Vagina (tissue), 2 donors: Measurements from ENCODE around the gene OPRL1. TPM values are rescaled to one million over a fixed set of nuclear protein-coding genes. Genes with fewer than 3 reads are reported as not detected.

Experiments used
- DNase-seq, 2 donors: peaks; one replicate each; pipeline ENCODE4 v3.0.0-alpha.2; 2017; ENCODE audit errors: extremely low spot score in 2 of 2
- H3K27ac ChIP-seq: fragments of 200-600 bp; sonication (generic); one replicate; pipeline ENCODE4 v1.5.1; 2019
- H3K27me3 ChIP-seq: fragments of 200-600 bp; sonication (generic); one replicate; pipeline ENCODE4 v1.5.1; 2019
- H3K36me3 ChIP-seq, 2 donors: fragments of 200-600 bp; sonication (generic); one replicate each; pipeline ENCODE4 v1.5.1; 2017 to 2019
- H3K4me1 ChIP-seq: fragments of 200-600 bp; sonication (generic); one replicate; pipeline ENCODE4 v1.5.1; 2019
- H3K4me3 ChIP-seq, 2 donors: fragments of 200-600 bp; sonication (generic); 1 replicate in 1 of 2; 2 replicates in 1 of 2; pipeline ENCODE4 v1.5.1; 2016 to 2019
- H3K9me3 ChIP-seq: fragments of 200-600 bp; sonication (generic); one replicate; pipeline ENCODE4 v1.5.1; 2019
- POLR2A ChIP-seq, 2 donors: fragments of 450-650 bp; IDR thresholded peaks; one replicate each; pipeline ENCODE4 v1.6.1; 2017; ENCODE audit warnings: antibody characterized with exemption in 2 of 2, mild to moderate bottlenecking in 2 of 2, moderate library complexity in 2 of 2
- POLR2AphosphoS5 ChIP-seq, 2 donors: sonication (generic); formaldehyde crosslinking; IDR thresholded peaks; one replicate each; pipeline ENCODE4 v1.9.0; 2017; ENCODE audit warnings: antibody characterized with exemption in 2 of 2, mild to moderate bottlenecking in 2 of 2, low read depth in 1 of 2; ENCODE audit not compliant: insufficient read depth in 1 of 2
- intact Hi-C: fragments of 100-400 bp; cut with DNase I; formaldehyde crosslinking; loops from one replicate; pipeline ENCODE4 v1.15.1; 2023
- total RNA-seq: library from RNA; depleted of rRNA; stranded (reverse); fragments of >200 nt; gene quantifications from one replicate; pipeline ENCODE4 v1.2.3, GENCODE V29; 2016
- TF ChIP-seq, protein P1 (sequence below), 3 experiments: fragments of 450-650 bp in 2 of 3; fragments of 200-600 bp in 1 of 3; sonication (generic) in 1 of 3; IDR thresholded peaks; one replicate each; pipeline ENCODE4 v1.5.1; 2017 to 2019; ENCODE audit warnings: antibody characterized with exemption in 3 of 3, mild to moderate bottlenecking in 2 of 3, moderate library complexity in 2 of 3

OPRL1 gene
- total RNA-seq, 1 donor from 2014 or later = 1.5 TPM

DNA sequence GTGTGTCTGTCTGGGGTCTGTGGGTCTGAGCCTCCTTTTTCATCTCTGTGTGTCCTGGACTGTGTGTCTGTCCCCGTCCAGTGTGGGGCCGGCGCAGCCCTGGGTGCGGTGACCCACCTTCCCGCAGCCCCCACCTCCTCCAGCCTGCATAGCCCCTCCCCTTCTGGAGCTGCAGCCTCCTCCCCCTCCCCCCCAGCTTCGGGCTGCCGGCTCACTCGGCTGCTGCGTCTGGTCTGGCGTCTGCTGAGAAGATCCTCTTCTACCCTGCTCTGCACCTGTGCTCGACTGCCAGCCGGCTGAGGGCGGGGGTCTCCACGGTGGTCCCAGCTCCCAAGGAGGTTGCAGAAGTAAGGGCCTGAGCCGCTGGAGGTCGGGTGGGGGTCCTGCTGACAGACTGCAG lies 11.9 kb downstream of the OPRL1 start:
- H3K9me3 ChIP-seq = no peaks in the 10 kb centered on the region
- no peak for DNase-seq
- intact Hi-C loops = no loop called here
- TF ChIP-seq POLR2AphosphoS5 (IDR thresholded peaks at IDR 0.05; ENCODE audit: insufficient read depth in 1 of 2, low read depth in 1 of 2) (no peak), POLR2A (IDR thresholded peaks at IDR 0.05) (no peak)
- TF ChIP-seq, protein P1, sequence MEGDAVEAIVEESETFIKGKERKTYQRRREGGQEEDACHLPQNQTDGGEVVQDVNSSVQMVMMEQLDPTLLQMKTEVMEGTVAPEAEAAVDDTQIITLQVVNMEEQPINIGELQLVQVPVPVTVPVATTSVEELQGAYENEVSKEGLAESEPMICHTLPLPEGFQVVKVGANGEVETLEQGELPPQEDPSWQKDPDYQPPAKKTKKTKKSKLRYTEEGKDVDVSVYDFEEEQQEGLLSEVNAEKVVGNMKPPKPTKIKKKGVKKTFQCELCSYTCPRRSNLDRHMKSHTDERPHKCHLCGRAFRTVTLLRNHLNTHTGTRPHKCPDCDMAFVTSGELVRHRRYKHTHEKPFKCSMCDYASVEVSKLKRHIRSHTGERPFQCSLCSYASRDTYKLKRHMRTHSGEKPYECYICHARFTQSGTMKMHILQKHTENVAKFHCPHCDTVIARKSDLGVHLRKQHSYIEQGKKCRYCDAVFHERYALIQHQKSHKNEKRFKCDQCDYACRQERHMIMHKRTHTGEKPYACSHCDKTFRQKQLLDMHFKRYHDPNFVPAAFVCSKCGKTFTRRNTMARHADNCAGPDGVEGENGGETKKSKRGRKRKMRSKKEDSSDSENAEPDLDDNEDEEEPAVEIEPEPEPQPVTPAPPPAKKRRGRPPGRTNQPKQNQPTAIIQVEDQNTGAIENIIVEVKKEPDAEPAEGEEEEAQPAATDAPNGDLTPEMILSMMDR (IDR thresholded peaks at IDR 0.05) = no peak
- no peaks in the 10 kb centered on the region for H3K36me3 ChIP-seq
- no peak overlapping the region for H3K4me3 ChIP-seq
- no peaks in the 10 kb centered on the region for H3K27me3 ChIP-seq
- no peaks in the 10 kb centered on the region for H3K4me1 ChIP-seq
- no peak overlapping the region for H3K27ac ChIP-seq

DNA sequence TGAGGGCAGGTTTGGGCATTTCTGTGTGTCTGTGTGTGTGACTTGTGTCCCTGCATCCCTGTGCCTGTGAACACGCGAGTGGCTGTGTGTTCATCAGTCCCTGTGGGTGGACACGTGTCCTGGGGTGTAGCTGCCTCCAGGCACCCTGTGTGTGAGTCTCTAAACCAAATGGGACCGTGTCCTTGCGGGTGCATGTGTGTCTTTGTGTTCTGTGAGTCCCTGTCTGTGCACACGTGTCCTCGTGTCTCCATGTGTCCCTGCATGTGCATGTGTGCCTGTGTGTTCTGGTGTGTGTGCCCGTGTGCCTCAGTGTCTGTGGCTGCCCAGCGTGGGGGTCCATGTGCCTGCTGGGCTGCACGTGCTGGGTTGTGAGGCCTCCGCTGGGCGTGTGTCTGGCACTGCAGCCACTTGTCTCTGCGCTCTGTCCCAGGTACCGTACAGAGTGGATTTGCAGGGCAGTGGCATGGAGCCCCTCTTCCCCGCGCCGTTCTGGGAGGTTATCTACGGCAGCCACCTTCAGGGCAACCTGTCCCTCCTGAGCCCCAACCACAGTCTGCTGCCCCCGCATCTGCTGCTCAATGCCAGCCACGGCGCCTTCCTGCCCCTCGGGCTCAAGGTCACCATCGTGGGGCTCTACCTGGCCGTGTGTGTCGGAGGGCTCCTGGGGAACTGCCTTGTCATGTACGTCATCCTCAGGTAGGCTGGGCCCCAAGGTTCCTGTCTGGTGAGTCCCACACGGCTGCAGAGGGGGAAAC lies 12.6 kb downstream of the OPRL1 start:
- intact Hi-C loops = no loop called here
- Histone ChIP-seq H3K27me3 (no peaks in the 10 kb centered on the region), H3K9me3 (no peaks in the 10 kb centered on the region), H3K36me3 (no peaks in the 10 kb centered on the region), H3K27ac (no peak overlapping the region), H3K4me1 (no peaks in the 10 kb centered on the region), H3K4me3 (no peak overlapping the region)
- TF ChIP-seq POLR2A (IDR thresholded peaks at IDR 0.05) (no peak), POLR2AphosphoS5 (IDR thresholded peaks at IDR 0.05; ENCODE audit: insufficient read depth in 1 of 2, low read depth in 1 of 2) (no peak)
- TF ChIP-seq, protein P1 (IDR thresholded peaks at IDR 0.05) = no peak
- no peak for DNase-seq

DNA sequence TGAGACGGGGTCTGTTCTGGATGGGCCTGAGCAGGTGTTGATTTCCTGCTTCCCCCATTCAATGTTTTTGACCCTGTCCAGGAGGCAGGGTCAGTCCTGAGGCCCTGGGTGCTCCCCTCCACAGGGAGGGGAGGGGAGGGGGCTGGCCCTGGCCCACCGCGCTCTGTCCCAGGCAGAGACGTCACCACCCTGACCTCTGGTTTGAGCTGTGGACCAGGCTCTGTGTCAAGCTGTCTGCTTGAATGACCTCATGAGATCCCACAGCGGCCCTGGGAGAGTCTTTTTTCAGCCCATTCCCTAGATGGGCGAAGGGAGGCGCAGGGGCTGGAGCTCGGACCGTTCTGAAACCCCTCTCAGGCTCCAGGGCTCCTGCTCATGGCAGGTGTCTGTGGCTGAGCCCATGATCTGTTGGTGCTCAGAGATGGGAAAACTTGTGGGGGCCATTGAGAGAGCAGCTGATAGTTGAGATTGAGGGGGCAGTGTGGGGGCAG lies 13.2 kb downstream of the OPRL1 start:
- Histone ChIP-seq H3K27me3 (no peaks in the 10 kb centered on the region), H3K9me3 (no peaks in the 10 kb centered on the region), H3K27ac (no peak overlapping the region), H3K4me3 (no peak overlapping the region), H3K36me3 (no peaks in the 10 kb centered on the region), H3K4me1 (no peaks in the 10 kb centered on the region)
- TF ChIP-seq, protein P1 (IDR thresholded peaks at IDR 0.05) = no peak
- no peak for TF ChIP-seq POLR2A (IDR thresholded peaks at IDR 0.05)
- TF ChIP-seq POLR2AphosphoS5 (IDR thresholded peaks at IDR 0.05; ENCODE audit: insufficient read depth in 1 of 2, low read depth in 1 of 2) = no peak
- no peak for DNase-seq
- intact Hi-C loops = no loop called here

DNA sequence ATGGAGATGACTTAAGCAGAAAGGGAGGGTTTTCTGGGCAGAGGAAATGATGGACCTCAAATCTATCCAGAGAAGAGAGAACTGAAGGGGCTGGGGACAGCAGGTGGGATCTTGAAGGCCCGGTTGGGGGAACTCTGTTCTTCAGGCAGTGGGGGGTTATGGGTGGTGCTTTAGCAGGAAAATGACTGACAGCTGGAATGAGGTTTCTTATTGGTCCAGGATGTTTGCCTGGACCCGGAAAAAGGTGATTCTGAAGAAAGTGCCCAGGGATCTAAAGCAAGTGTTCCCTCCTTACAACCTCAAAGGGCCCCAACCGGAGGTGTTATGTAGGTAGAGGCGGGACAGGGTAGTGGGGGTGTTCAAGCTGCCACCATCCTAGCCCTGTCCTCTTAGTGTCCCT lies 15.6 kb downstream of the OPRL1 start:
- DNase-seq = no peak
- H3K4me1 ChIP-seq = no peaks in the 10 kb centered on the region
- H3K27ac ChIP-seq = no peak overlapping the region
- intact Hi-C loops = no loop called here
- no peaks in the 10 kb centered on the region for H3K9me3 ChIP-seq
- H3K4me3 ChIP-seq = no peak overlapping the region
- no peaks in the 10 kb centered on the region for H3K36me3 ChIP-seq
- TF ChIP-seq, protein P1 (IDR thresholded peaks at IDR 0.05) = no peak
- TF ChIP-seq POLR2AphosphoS5 (IDR thresholded peaks at IDR 0.05; ENCODE audit: insufficient read depth in 1 of 2, low read depth in 1 of 2) = no peak
- H3K27me3 ChIP-seq = no peaks in the 10 kb centered on the region

DNA sequence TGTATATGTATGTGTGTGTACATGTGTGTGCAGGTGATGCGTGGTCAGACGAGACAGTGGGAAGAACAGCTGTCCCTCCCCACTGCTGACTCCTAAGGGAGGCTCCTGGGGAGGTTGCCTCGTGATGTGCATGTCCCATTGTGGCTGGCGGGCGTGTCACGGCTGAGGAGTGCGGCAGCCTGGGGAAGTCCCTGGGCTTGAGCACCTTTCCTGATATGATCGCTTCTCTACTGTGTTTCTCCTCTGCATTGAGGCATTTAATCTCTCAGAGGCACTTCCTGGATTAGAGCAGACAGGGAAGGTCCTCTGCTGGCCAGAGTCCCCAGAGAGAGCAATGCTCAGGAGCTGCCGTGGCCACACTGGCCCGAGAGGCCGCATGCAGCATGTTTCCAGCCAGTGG lies 16.0 kb downstream of the OPRL1 start:
- Histone ChIP-seq H3K4me1 (no peaks in the 10 kb centered on the region), H3K9me3 (no peaks in the 10 kb centered on the region), H3K36me3 (no peaks in the 10 kb centered on the region), H3K27me3 (no peaks in the 10 kb centered on the region), H3K27ac (no peak overlapping the region), H3K4me3 (no peak overlapping the region)
- intact Hi-C loops = no loop called here
- no peak for DNase-seq
- TF ChIP-seq POLR2AphosphoS5 (IDR thresholded peaks at IDR 0.05; ENCODE audit: insufficient read depth in 1 of 2, low read depth in 1 of 2) = no peak
